KMS-11 (cell line): ENCODE results near the gene PRKCE.

Experiments used
- H2AFZ ChIP-seq: fragments of 200-600 bp; sonication (generic); 2 replicates; pipeline ENCODE4 v1.6.1; 2016; ENCODE audit warnings: antibody characterized with exemption, mixed run types, low read depth
- H3K27ac ChIP-seq: fragments of 200-600 bp; sonication (generic); 2 replicates; pipeline ENCODE4 v1.6.1; 2016; ENCODE audit warnings: mild to moderate bottlenecking, mixed run types
- H3K27me3 ChIP-seq: fragments of 200-600 bp; sonication (generic); 2 replicates; pipeline ENCODE4 v1.6.1; 2017; ENCODE audit warnings: mild to moderate bottlenecking, low read depth, mixed run types, moderate library complexity; ENCODE audit not compliant: insufficient read depth
- H3K36me3 ChIP-seq: fragments of 200-600 bp; sonication (generic); 2 replicates; pipeline ENCODE4 v1.6.1; 2017; ENCODE audit warnings: mild to moderate bottlenecking, mixed run types; ENCODE audit not compliant: insufficient read depth
- H3K4me1 ChIP-seq: fragments of 200-600 bp; sonication (generic); 2 replicates; pipeline ENCODE4 v1.6.1; 2016; ENCODE audit warnings: mild to moderate bottlenecking, low read depth, mixed run types; ENCODE audit not compliant: poor library complexity, severe bottlenecking
- H3K4me2 ChIP-seq: fragments of 200-600 bp; sonication (generic); 2 replicates; pipeline ENCODE4 v1.7.0; 2016; ENCODE audit warnings: mild to moderate bottlenecking, mixed run types
- H3K4me3 ChIP-seq: fragments of 200-600 bp; sonication (generic); IDR thresholded peaks from 2 replicates; pipeline ENCODE4 v1.6.1; 2017; ENCODE audit warnings: low read depth, low read length, mixed read lengths; ENCODE audit not compliant: insufficient read depth
- H3K79me2 ChIP-seq: fragments of 200-600 bp; sonication (generic); 2 replicates; pipeline ENCODE4 v1.6.1; 2016; ENCODE audit warnings: low read depth, mixed run types; ENCODE audit not compliant: insufficient read depth
- H3K9ac ChIP-seq: fragments of 200-600 bp; sonication (generic); 2 replicates; pipeline ENCODE4 v1.6.1; 2016; ENCODE audit warnings: mild to moderate bottlenecking, mixed run types
- H4K20me1 ChIP-seq: fragments of 200-600 bp; sonication (generic); 2 replicates; pipeline ENCODE4 v1.6.1; 2016; ENCODE audit warnings: mild to moderate bottlenecking, mixed run types; ENCODE audit not compliant: insufficient read depth
- TF ChIP-seq, protein P1 (sequence below): fragments of 200-600 bp; sonication (generic); conservative IDR thresholded peaks from 2 replicates; pipeline ENCODE4 v1.6.1; 2017; ENCODE audit warnings: low read depth, mild to moderate bottlenecking, antibody characterized with exemption, low read length, moderate library complexity, mixed read lengths

The PRKCE gene

DNA sequence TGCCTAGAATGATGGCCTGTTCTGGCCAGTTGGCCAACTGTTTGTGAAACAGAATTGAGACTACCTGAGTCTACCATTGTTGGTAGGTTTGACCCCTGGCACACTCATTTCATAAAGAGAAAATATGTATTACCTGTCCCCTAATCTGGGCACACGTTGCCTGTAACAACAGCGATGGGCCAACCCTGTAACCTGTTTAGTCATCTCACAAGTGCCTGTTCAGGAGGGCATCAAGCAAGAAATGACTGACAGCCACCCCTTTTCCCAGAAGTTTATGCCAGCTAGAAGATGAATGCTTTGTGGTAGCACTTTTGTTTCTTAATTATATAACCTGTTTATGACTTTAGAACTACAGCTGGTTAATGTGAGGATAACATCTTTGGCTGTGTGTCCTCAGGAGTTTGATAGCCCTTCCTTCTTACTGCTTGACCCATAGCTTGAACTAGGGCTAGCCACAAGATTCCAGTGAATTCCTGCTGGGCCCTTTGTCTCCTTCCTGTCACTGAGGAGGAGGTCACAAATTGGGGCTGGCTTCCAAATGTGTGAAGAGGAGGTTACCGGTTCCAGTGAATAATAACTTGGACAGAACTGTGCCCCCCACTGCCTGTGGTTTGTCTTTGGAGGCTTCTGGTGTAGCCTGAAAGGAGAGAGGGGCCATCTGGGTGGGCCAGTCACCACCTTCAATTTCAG is 371.8 kb downstream of the PRKCE start:
- H3K4me3 ChIP-seq: no peak overlapping the region
- H3K4me1 ChIP-seq: no peaks in the 10 kb centered on the region
- no peaks in the 10 kb centered on the region for H3K79me2 ChIP-seq
- TF ChIP-seq, protein P1, sequence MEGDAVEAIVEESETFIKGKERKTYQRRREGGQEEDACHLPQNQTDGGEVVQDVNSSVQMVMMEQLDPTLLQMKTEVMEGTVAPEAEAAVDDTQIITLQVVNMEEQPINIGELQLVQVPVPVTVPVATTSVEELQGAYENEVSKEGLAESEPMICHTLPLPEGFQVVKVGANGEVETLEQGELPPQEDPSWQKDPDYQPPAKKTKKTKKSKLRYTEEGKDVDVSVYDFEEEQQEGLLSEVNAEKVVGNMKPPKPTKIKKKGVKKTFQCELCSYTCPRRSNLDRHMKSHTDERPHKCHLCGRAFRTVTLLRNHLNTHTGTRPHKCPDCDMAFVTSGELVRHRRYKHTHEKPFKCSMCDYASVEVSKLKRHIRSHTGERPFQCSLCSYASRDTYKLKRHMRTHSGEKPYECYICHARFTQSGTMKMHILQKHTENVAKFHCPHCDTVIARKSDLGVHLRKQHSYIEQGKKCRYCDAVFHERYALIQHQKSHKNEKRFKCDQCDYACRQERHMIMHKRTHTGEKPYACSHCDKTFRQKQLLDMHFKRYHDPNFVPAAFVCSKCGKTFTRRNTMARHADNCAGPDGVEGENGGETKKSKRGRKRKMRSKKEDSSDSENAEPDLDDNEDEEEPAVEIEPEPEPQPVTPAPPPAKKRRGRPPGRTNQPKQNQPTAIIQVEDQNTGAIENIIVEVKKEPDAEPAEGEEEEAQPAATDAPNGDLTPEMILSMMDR: no peak
- no peaks in the 10 kb centered on the region for H3K36me3 ChIP-seq
- H3K9ac ChIP-seq: no peak overlapping the region
- H3K27me3 ChIP-seq: no peaks in the 10 kb centered on the region
- H4K20me1 ChIP-seq: no peaks in the 10 kb centered on the region
- no peak overlapping the region for H2AFZ ChIP-seq
- no peak overlapping the region for H3K4me2 ChIP-seq
- H3K27ac ChIP-seq: no peak overlapping the region

DNA sequence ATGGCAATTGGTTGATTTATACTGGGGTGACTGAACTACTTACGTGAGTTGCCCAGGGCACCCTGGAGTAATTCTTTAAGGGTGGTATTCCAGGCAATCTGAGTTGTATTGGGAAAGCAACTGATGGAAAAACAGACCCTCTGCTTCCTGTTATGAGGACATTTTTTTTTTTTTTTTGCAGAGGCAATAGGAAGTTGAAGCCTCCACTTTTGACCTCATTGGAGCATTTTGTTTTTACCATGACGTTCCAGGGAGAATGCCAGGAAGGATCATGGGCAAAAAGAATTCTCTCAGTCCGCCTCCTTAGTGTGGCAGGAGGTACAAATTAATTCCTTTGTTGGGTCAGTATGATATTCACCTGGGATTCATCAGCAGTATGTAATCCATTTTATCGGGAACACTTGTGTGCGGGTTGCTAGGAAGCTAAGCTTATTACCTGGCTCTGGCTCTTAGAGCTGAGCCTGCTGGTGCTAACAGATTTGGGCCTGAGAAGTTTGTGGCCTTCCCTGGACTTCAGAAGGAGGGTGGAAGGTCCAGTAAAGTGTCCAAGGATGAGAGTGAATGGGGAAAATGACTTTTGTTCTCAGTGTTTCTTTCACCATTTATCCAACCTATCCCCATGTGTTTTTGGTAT is 372.8 kb downstream of the PRKCE start:
- H3K79me2 ChIP-seq: no peaks in the 10 kb centered on the region
- H3K4me3 ChIP-seq: no peak overlapping the region
- no peak overlapping the region for H3K4me2 ChIP-seq
- H2AFZ ChIP-seq: no peak overlapping the region
- no peaks in the 10 kb centered on the region for H3K36me3 ChIP-seq
- H3K27me3 ChIP-seq: no peaks in the 10 kb centered on the region
- no peak overlapping the region for H3K9ac ChIP-seq
- TF ChIP-seq, protein P1: no peak
- H3K4me1 ChIP-seq: no peaks in the 10 kb centered on the region
- H3K27ac ChIP-seq: no peak overlapping the region
- H4K20me1 ChIP-seq: no peaks in the 10 kb centered on the region

DNA sequence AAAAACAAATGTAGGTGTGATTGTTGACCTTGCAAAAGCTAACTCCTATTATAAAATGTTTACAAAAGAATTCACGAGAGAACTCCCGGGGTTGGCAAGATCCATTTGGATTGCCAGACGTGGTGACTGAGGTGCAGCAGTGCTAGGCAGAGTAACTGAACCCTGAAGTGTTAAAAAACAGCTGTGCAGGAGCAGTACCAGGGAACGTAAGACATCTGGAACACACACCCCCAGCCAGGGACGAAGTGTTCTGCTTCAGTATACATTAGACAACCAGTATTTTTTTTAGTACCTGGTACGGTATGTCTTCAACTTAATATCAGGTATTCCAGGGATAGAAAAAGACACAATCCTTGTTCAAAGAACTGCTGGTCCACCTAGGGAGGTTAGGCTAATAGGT is 373.6 kb downstream of the PRKCE start:
- Histone ChIP-seq H3K36me3 (no peaks in the 10 kb centered on the region), H3K79me2 (no peaks in the 10 kb centered on the region), H4K20me1 (no peaks in the 10 kb centered on the region), H3K27me3 (no peaks in the 10 kb centered on the region), H3K4me3 (no peak overlapping the region), H3K27ac (no peak overlapping the region), H3K4me2 (no peak overlapping the region), H3K4me1 (no peaks in the 10 kb centered on the region), H2AFZ (no peak overlapping the region), H3K9ac (no peak overlapping the region)
- TF ChIP-seq, protein P1: no peak

DNA sequence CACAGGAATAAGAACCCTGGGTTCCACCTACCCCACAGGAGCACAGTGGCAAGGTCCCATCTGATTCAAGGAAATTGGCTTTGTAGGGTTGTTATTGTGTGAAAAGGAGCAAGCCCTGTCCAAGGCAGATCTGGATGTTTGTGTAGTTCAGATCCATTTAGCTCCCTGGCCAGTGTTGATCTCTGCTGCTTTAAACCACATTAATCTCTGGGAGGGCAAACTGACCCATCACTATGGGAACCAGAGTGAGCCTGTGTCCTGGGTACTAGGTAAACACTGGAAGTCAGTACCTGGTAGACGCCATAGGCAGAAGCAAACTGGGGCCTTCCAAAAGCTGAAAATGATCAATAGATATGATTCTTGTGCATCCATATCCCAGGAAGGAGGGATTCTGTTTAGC is 374.2 kb downstream of the PRKCE start:
- no peak overlapping the region for H3K4me3 ChIP-seq
- H4K20me1 ChIP-seq: no peaks in the 10 kb centered on the region
- H3K36me3 ChIP-seq: no peaks in the 10 kb centered on the region
- TF ChIP-seq, protein P1: no peak
- no peaks in the 10 kb centered on the region for H3K4me1 ChIP-seq
- no peak overlapping the region for H3K4me2 ChIP-seq
- H2AFZ ChIP-seq: no peak overlapping the region
- no peaks in the 10 kb centered on the region for H3K27me3 ChIP-seq
- H3K9ac ChIP-seq: no peak overlapping the region
- H3K27ac ChIP-seq: no peak overlapping the region
- H3K79me2 ChIP-seq: no peaks in the 10 kb centered on the region
